H1 (cell line): Measurements from ENCODE around the gene MECR. TPM values are rescaled to one million over a fixed set of nuclear protein-coding genes. Genes with fewer than 3 reads are reported as not detected.

Source experiments
- CTCF ChIA-PET: fragments of 300-600 bp; sonication (Branson Sonifier 250); formaldehyde crosslinking; loops from one replicate; lab custom pipeline; 2021; ENCODE audit not compliant: partially characterized antibody; lab: Charles Lee
- POLR2A ChIA-PET: fragments of 300-600 bp; sonication (Branson Sonifier 250); formaldehyde crosslinking; loops from one replicate; lab custom pipeline; 2021; ENCODE audit warnings: inconsistent platforms; ENCODE audit not compliant: partially characterized antibody; lab: Charles Lee
- DNase-seq, 2 experiments: peaks; one replicate each; pipeline versions ENCODE4 v3.0.0 to v3.0.0-alpha.2; 2010 to 2022; ENCODE audit warnings: low spot score in 2 of 2, low read depth in 1 of 2, mixed read lengths in 1 of 2
- FAIRE-seq: peaks from 2 replicates; lab custom pipeline; 2011; peaks lifted over from hg19 to GRCh38; lab: Jason Lieb, UNC
- H2AFZ ChIP-seq: 2 replicates; pipeline ENCODE4 v1.8.1; 2012; ENCODE audit warnings: low read length, inconsistent platforms
- H2AK5ac ChIP-seq: 2 replicates; pipeline ENCODE4 v1.6.1; 2013; ENCODE audit warnings: low read depth, low read length
- H2BK120ac ChIP-seq: replicated peaks from 2 replicates; pipeline ENCODE3; 2013; ENCODE audit warnings: low read depth, low read length, inconsistent platforms
- H2BK12ac ChIP-seq: 2 replicates; pipeline ENCODE4 v1.6.1; 2013; ENCODE audit warnings: low read depth, low read length
- H2BK15ac ChIP-seq: 2 replicates; pipeline ENCODE4 v1.6.1; 2013; ENCODE audit warnings: low read length
- H2BK20ac ChIP-seq: 2 replicates; pipeline ENCODE4 v1.6.1; 2013; ENCODE audit warnings: low read length
- H2BK5ac ChIP-seq: 2 replicates; pipeline ENCODE4 v1.6.1; 2013; ENCODE audit warnings: low read depth, low read length
- H3K14ac ChIP-seq: 2 replicates; pipeline ENCODE4 v1.6.1; 2013; ENCODE audit warnings: inconsistent platforms; ENCODE audit not compliant: insufficient read length
- H3K18ac ChIP-seq: 2 replicates; pipeline ENCODE4 v1.6.1; 2013; ENCODE audit warnings: low read length; ENCODE audit errors: extremely low read depth
- H3K23ac ChIP-seq: 2 replicates; pipeline ENCODE4 v1.6.1; 2013; ENCODE audit warnings: inconsistent platforms; ENCODE audit not compliant: insufficient read length
- H3K23me2 ChIP-seq: 2 replicates; pipeline ENCODE4 v1.6.1; 2013; ENCODE audit warnings: low read depth, low read length
- H3K27ac ChIP-seq: 2 replicates; pipeline ENCODE4 v1.6.1; 2011; ENCODE audit warnings: low read depth, low read length, inconsistent platforms
- H3K27me3 ChIP-seq, 4 experiments: replicated peaks in 1 of 4; 1 replicate in 1 of 4; 2 replicates in 3 of 4; pipeline versions ENCODE4 v1.6.1 to v1.8.1; 2011 to 2013; ENCODE audit warnings: low read length in 3 of 4, mild to moderate bottlenecking in 3 of 4, inconsistent platforms in 2 of 4, mixed read lengths in 2 of 4, moderate library complexity in 1 of 4; ENCODE audit not compliant: control insufficient read depth in 3 of 4, insufficient read depth in 3 of 4; ENCODE audit errors: extremely low read depth in 1 of 4
- H3K36me3 ChIP-seq, 4 experiments: 2 replicates each; pipeline versions ENCODE4 v1.6.1 to v1.8.1; 2011 to 2013; ENCODE audit warnings: mild to moderate bottlenecking in 4 of 4, low read length in 3 of 4, moderate library complexity in 2 of 4, control low read depth in 1 of 4, inconsistent platforms in 1 of 4; ENCODE audit not compliant: insufficient read depth in 4 of 4, control insufficient read depth in 2 of 4
- H3K4ac ChIP-seq: replicated peaks from 2 replicates; pipeline ENCODE3; 2013; ENCODE audit warnings: low read length, low read depth, mixed read lengths, inconsistent platforms; ENCODE audit not compliant: insufficient read length
- H3K4me1 ChIP-seq, 4 experiments: replicated peaks in 1 of 4; 1 replicate in 1 of 4; 2 replicates in 3 of 4; pipeline versions ENCODE4 v1.6.1 to v1.8.1; 2011 to 2013; ENCODE audit warnings: low read length in 3 of 4, inconsistent platforms in 2 of 4, mixed read lengths in 1 of 4; ENCODE audit not compliant: insufficient read depth in 4 of 4, control insufficient read depth in 3 of 4
- H3K4me2 ChIP-seq, 2 experiments: 2 replicates each; pipeline versions ENCODE4 v1.6.1 to v1.8.1; 2011 to 2013; ENCODE audit warnings: low read depth in 2 of 2, low read length in 2 of 2, control low read depth in 1 of 2, inconsistent platforms in 1 of 2, mild to moderate bottlenecking in 1 of 2; ENCODE audit not compliant: insufficient read depth in 1 of 2
- H3K4me3 ChIP-seq, 4 experiments: fragments of 200-600, 300-600 bp in 1 of 4; sonication (generic), shearing (Covaris generic), sonication (Bioruptor Twin) in 1 of 4; 2 replicates each; pipeline versions ENCODE4 v1.5.1 to v1.8.1; 2011 to 2016; ENCODE audit warnings: low read length in 4 of 4, low read depth in 3 of 4, control low read depth in 2 of 4, inconsistent platforms in 2 of 4, mild to moderate bottlenecking in 2 of 4, mixed read lengths in 1 of 4, moderate library complexity in 1 of 4; ENCODE audit not compliant: insufficient read depth in 2 of 4; ENCODE audit errors: extremely low read depth in 1 of 4
- H3K56ac ChIP-seq: replicated peaks from 2 replicates; pipeline ENCODE3; 2013; ENCODE audit warnings: low read depth, mild to moderate bottlenecking, mixed read lengths, low read length, inconsistent platforms; ENCODE audit not compliant: insufficient read length
- H3K79me1 ChIP-seq: 2 replicates; pipeline ENCODE4 v1.6.1; 2013; ENCODE audit warnings: low read depth, low read length, control low read depth
- H3K79me2 ChIP-seq, 2 experiments: 2 replicates each; pipeline versions ENCODE4 v1.6.1 to v1.8.1; 2012 to 2013; ENCODE audit warnings: low read length in 2 of 2, mild to moderate bottlenecking in 2 of 2, inconsistent platforms in 1 of 2; ENCODE audit not compliant: insufficient read depth in 2 of 2, control insufficient read depth in 1 of 2
- H3K9ac ChIP-seq, 4 experiments: replicated peaks in 1 of 4; 1 replicate in 1 of 4; 2 replicates in 3 of 4; pipeline versions ENCODE4 v1.6.1 to v1.8.1; 2011 to 2013; ENCODE audit warnings: low read depth in 3 of 4, low read length in 3 of 4, control low read depth in 2 of 4, mild to moderate bottlenecking in 2 of 4, moderate library complexity in 2 of 4, inconsistent platforms in 1 of 4; ENCODE audit errors: extremely low read depth in 1 of 4
- H3K9me3 ChIP-seq, 2 experiments: 2 replicates each; pipeline versions ENCODE4 v1.6.1 to v1.8.1; 2012 to 2013; ENCODE audit warnings: mild to moderate bottlenecking in 2 of 2, moderate library complexity in 2 of 2, control low read depth in 1 of 2, inconsistent platforms in 1 of 2, low read depth in 1 of 2, low read length in 1 of 2, mixed read lengths in 1 of 2; ENCODE audit not compliant: insufficient read depth in 2 of 2
- H4K20me1 ChIP-seq, 2 experiments: replicated peaks in 1 of 2; 2 replicates each; pipeline versions ENCODE3 to v1.8.1; 2011 to 2013; ENCODE audit warnings: inconsistent platforms in 2 of 2, low read length in 2 of 2, mild to moderate bottlenecking in 1 of 2; ENCODE audit not compliant: insufficient read depth in 2 of 2, control insufficient read depth in 1 of 2
- H4K5ac ChIP-seq: 2 replicates; pipeline ENCODE4 v1.6.1; 2013; ENCODE audit warnings: low read length, low read depth, mixed read lengths, inconsistent platforms; ENCODE audit not compliant: insufficient read length
- H4K8ac ChIP-seq: 2 replicates; pipeline ENCODE4 v1.8.0; 2013; ENCODE audit warnings: mild to moderate bottlenecking, moderate library complexity, low read length, inconsistent platforms; ENCODE audit not compliant: insufficient read depth; ENCODE audit errors: extremely low read depth
- H4K91ac ChIP-seq: replicated peaks from 2 replicates; pipeline ENCODE3; 2013; ENCODE audit warnings: low read length, mixed read lengths, inconsistent platforms; ENCODE audit not compliant: insufficient read length
- BACH1 ChIP-seq: IDR thresholded peaks from 2 replicates; pipeline ENCODE4 v1.6.1; 2012; ENCODE audit warnings: low read length, improper control_type of control experiment
- E2F6 ChIP-seq: IDR thresholded peaks from 2 replicates; pipeline ENCODE4 v1.6.1; 2012; ENCODE audit warnings: inconsistent platforms
- EZH2 ChIP-seq: fragments of 200-600 bp; sonication (generic); IDR thresholded peaks from 2 replicates; pipeline ENCODE4 v1.7.1; 2012; ENCODE audit warnings: low read depth, mild to moderate bottlenecking, moderate library complexity, low read length, inconsistent platforms; ENCODE audit not compliant: severe bottlenecking
- FOSL1 ChIP-seq: IDR thresholded peaks from 2 replicates; pipeline ENCODE4 v1.6.1; 2011; ENCODE audit warnings: mild to moderate bottlenecking, low read depth, low read length, moderate library complexity; ENCODE audit not compliant: insufficient read depth
- JUND ChIP-seq: IDR thresholded peaks from 2 replicates; pipeline ENCODE4 v1.6.1; 2011; ENCODE audit warnings: mild to moderate bottlenecking, improper control_type of control experiment, low read length
- KDM5A ChIP-seq: fragments of 200-600 bp; IDR thresholded peaks from 2 replicates; pipeline ENCODE4 v1.7.1; 2012; ENCODE audit warnings: mild to moderate bottlenecking, low read length, inconsistent platforms, mixed read lengths
- MAFK ChIP-seq: IDR thresholded peaks from 2 replicates; pipeline ENCODE4 v1.6.1; 2012; ENCODE audit warnings: low read depth, mild to moderate bottlenecking, improper control_type of control experiment, low read length
- TCF12 ChIP-seq: IDR thresholded peaks from 2 replicates; pipeline ENCODE4 v1.6.1; 2011; ENCODE audit warnings: low read depth, mild to moderate bottlenecking, low read length
- ZNF274 ChIP-seq: IDR thresholded peaks from 2 replicates; pipeline ENCODE4 v1.7.0; 2012; ENCODE audit warnings: low read length, borderline replicate concordance; ENCODE audit errors: extremely low read depth
- WGBS, 2 experiments: shearing (Covaris generic) in 1 of 2; methylation state at CpG; one replicate each; pipeline versions ENCODE4 v1.1.6 to v1.1.7; 2013 to 2015; ENCODE audit warnings: low lambda C conversion rate in 2 of 2, mixed read lengths in 2 of 2, inconsistent platforms in 1 of 2, low coverage in 1 of 2, missing lambda C conversion rate in 1 of 2; ENCODE audit not compliant: insufficient replicate concordance in 2 of 2, insufficient coverage in 1 of 2, insufficient read length in 1 of 2; ENCODE audit errors: extremely low coverage in 1 of 2, missing lambda C conversion rate in 1 of 2; 5-methylcytosine and 5-hydroxymethylcytosine counted together
- polyA plus RNA-seq, 7 experiments: library from polyadenylated mRNA; depleted of rRNA in 3 of 7; stranded (reverse) in 5 of 7; unstranded in 2 of 7; fragments of >200 nt in 5 of 7; fragments of 200-250 nt in 2 of 7; gene quantifications; 1 replicate in 5 of 7; 2 replicates in 1 of 7; 4 replicates in 1 of 7; pipeline versions ENCODE4 v1.2.1 to v1.2.3, GENCODE V29; 2011 to 2013; ENCODE audit warnings: missing spikeins in 2 of 7, mixed read lengths in 2 of 7
- total RNA-seq: library from RNA; stranded (reverse); fragmentation: NEBNext Ultra II Directional; extraction: Animal tissue kit (Norgen Biotek cat#: 25700); gene quantifications from 2 replicates; pipeline ENCODE4 v1.2.1, GENCODE V29; 2021

Gene MECR
- total and polyA plus RNA-seq, 2 of the 8 experiments (the other 6 are each of a cell fraction or from before 2014, with no cell fraction given), result 24.2 to 24.4 TPM

- peak overlapping the region; percentile 51 for H4K5ac ChIP-seq
- H4K20me1 ChIP-seq, result peaks cover 0 to 8% of the 10 kb centered on the region in 2 experiments
- H3K4me1 ChIP-seq, result peaks cover 10 to 33% (median 24%) of the 10 kb centered on the region in 4 experiments
- no peaks in the 10 kb centered on the region; a peak in 1 of 4 replicates for H3K79me2 ChIP-seq
- POLR2A ChIA-PET, result interaction anchor here (1.1 to 1.5 kb wide), 2 partner anchors 9 to 11 kb away, joined by 3 read pairs; no protein-coding TSS in a partner anchor
- H3K27ac ChIP-seq, result no peak overlapping the region
- H3K9ac ChIP-seq, result peak overlapping the region in 1 of 4 experiments; percentile 46; a peak in 1 of 7 replicates
- H2AFZ ChIP-seq, result peak overlapping the region; percentile 37; the same call in 1 of the 2 replicates
- no peaks in the 10 kb centered on the region for H3K9me3 ChIP-seq
- peak overlapping the region; percentile 95 for H4K91ac ChIP-seq
- peak overlapping the region; percentile 41 to 62 (median 58) for H3K4me3 ChIP-seq
- no peak overlapping the region for H3K23ac ChIP-seq
- no peaks in the 10 kb centered on the region; a peak in 1 of 8 replicates for H3K36me3 ChIP-seq
- CTCF ChIA-PET, result interaction anchor here (1.1 to 12.3 kb wide), 7 partner anchors 19 to 468 kb away, joined by 3 to 113 read pairs (median 8); no protein-coding TSS in a partner anchor
- H3K23me2 ChIP-seq, result peaks cover 21% of the 10 kb centered on the region
- peak overlapping the region; percentile 98; the same call in 1 of the 2 replicates for H2BK12ac ChIP-seq
- H2BK120ac ChIP-seq, result no peak overlapping the region
- H2AK5ac ChIP-seq, result no peak overlapping the region
- no peak overlapping the region; the same call in 1 of the 2 replicates for H2BK20ac ChIP-seq
- H3K4ac ChIP-seq, result peak overlapping the region; percentile 89
- DNase-seq (peak in 1 of 2 experiments; percentile 72), FAIRE-seq (no peak)
- peak overlapping the region; percentile 99; the same call in 1 of the 2 replicates for H2BK15ac ChIP-seq
- no peak overlapping the region for H3K56ac ChIP-seq
- H3K18ac ChIP-seq, result peak overlapping the region; percentile 97
- H3K14ac ChIP-seq, result no peak overlapping the region
- H2BK5ac ChIP-seq, result peak overlapping the region; percentile 35; the same call in 1 of the 2 replicates
- no peaks in the 10 kb centered on the region for H3K79me1 ChIP-seq
- WGBS, 2 experiments, result 2% methylated on average over 59 of the region's 93 CpGs; no CpG with 5 or more reads in 1 of the 2 experiments
- peak overlapping the region; percentile 95 to 100 for H3K4me2 ChIP-seq
- peak overlapping the region; percentile 83 for H4K8ac ChIP-seq
- H3K27me3 ChIP-seq, result peaks cover 13 to 34% (median 29%) of the 10 kb centered on the region in 4 experiments
- TF ChIP-seq JUND, result no peak
- TF ChIP-seq BACH1, result peak; percentile 12; the same call in 1 of the 2 replicates
- TF ChIP-seq TCF12, result no peak
- no peak for TF ChIP-seq KDM5A
- TF ChIP-seq E2F6, result peak; percentile 88
- no peak for TF ChIP-seq FOSL1
- no peak for TF ChIP-seq ZNF274
- TF ChIP-seq MAFK, result no peak
- TF ChIP-seq EZH2, result peak; percentile 52
Observed at GRCh38 chr1:29237852-29238619, 7.3 kb upstream of the MECR start.
